HAP-1 (cell line): Measurements from ENCODE around the gene RAB31.

ENCODE experiments used
- DNase-seq, 2 experiments: peaks; one replicate each; pipeline ENCODE4 v3.0.0-alpha.2; 2016 to 2020; ENCODE audit warnings: low spot score in 2 of 2
- H3K27me3 ChIP-seq: fragments of 250-450 bp; sonication (Bioruptor Pico); 2 replicates; pipeline ENCODE4 v1.5.1; 2020; ENCODE audit warnings: low read depth, mild to moderate bottlenecking, moderate library complexity
- H3K36me3 ChIP-seq: fragments of 250-450 bp; sonication (Bioruptor Pico); replicated peaks from 2 replicates; pipeline ENCODE4 v1.5.1; 2020; ENCODE audit warnings: mild to moderate bottlenecking
- H3K4me1 ChIP-seq: fragments of 250-450 bp; sonication (Bioruptor Pico); 2 replicates; pipeline ENCODE4 v1.5.1; 2020; ENCODE audit warnings: mild to moderate bottlenecking
- H3K4me3 ChIP-seq: fragments of 250-450 bp; sonication (Bioruptor Pico); 2 replicates; pipeline ENCODE4 v1.5.1; 2020; ENCODE audit warnings: mild to moderate bottlenecking, moderate library complexity
- H3K9me3 ChIP-seq: fragments of 250-450 bp; sonication (Bioruptor Pico); 2 replicates; pipeline ENCODE4 v1.5.1; 2020; ENCODE audit warnings: mild to moderate bottlenecking, moderate library complexity
- in situ Hi-C: fragments of 300-500 bp; cut with MboI; formaldehyde crosslinking; loops from 3 replicates; pipeline ENCODE4 v1.14.3; 2020; ENCODE audit warnings: low sequenced_read_pairs, inconsistent platforms, mixed read lengths

Gene RAB31

GRCh38 chr18:9772847-9773677, 65.0 kb downstream of the RAB31 start:
- no peak overlapping the region for H3K4me3 ChIP-seq
- no peaks in the 10 kb centered on the region for H3K36me3 ChIP-seq
- DNase-seq, result no peak
- in situ Hi-C loops, result loop anchor here (10.0 kb wide), 1 partner anchor 62 kb away; no protein-coding TSS in a partner anchor
- H3K9me3 ChIP-seq, result no peaks in the 10 kb centered on the region
- no peaks in the 10 kb centered on the region for H3K27me3 ChIP-seq
- H3K4me1 ChIP-seq, result peaks cover 12% of the 10 kb centered on the region

GRCh38 chr18:9774150-9774549, 66.0 kb downstream of the RAB31 start:
- Histone ChIP-seq H3K4me3 (no peak overlapping the region), H3K36me3 (no peaks in the 10 kb centered on the region), H3K9me3 (no peaks in the 10 kb centered on the region), H3K4me1 (peaks cover 12% of the 10 kb centered on the region), H3K27me3 (no peaks in the 10 kb centered on the region)
- no peak for DNase-seq
- in situ Hi-C loops, result loop anchor here (10.0 kb wide), 1 partner anchor 61 kb away; no protein-coding TSS in a partner anchor

GRCh38 chr18:9775178-9775577, 67.1 kb downstream of the RAB31 start:
- Histone ChIP-seq H3K27me3 (no peaks in the 10 kb centered on the region), H3K9me3 (no peaks in the 10 kb centered on the region), H3K36me3 (no peaks in the 10 kb centered on the region), H3K4me3 (no peak overlapping the region), H3K4me1 (peaks cover 7% of the 10 kb centered on the region)
- in situ Hi-C loops, result loop anchor here (10.0 kb wide), 1 partner anchor 60 kb away; no protein-coding TSS in a partner anchor
- no peak for DNase-seq

GRCh38 chr18:9779630-9780029, 71.5 kb downstream of the RAB31 start:
- H3K4me1 ChIP-seq, result no peaks in the 10 kb centered on the region
- in situ Hi-C loops, result loop anchor here (10.0 kb wide), 1 partner anchor 55 kb away; no protein-coding TSS in a partner anchor
- no peak for DNase-seq

GRCh38 chr18:9782073-9782857, 74.2 kb downstream of the RAB31 start:
- no peak for DNase-seq
- H3K36me3 ChIP-seq, result no peaks in the 10 kb centered on the region
- no peaks in the 10 kb centered on the region for H3K4me1 ChIP-seq
- no peaks in the 10 kb centered on the region for H3K9me3 ChIP-seq
- in situ Hi-C loops, result no loop called here
- no peak overlapping the region for H3K4me3 ChIP-seq
- H3K27me3 ChIP-seq, result no peaks in the 10 kb centered on the region

More at GRCh38 chr18:9779630-9780029, 71.5 kb downstream of the RAB31 start:
- no peak overlapping the region for H3K4me3 ChIP-seq
- H3K36me3 ChIP-seq, result no peaks in the 10 kb centered on the region
- H3K27me3 ChIP-seq, result no peaks in the 10 kb centered on the region
- no peaks in the 10 kb centered on the region for H3K9me3 ChIP-seq

GRCh38 chr18:9786631-9787030, 78.5 kb downstream of the RAB31 start:
- Histone ChIP-seq H3K4me1 (peaks cover 10% of the 10 kb centered on the region), H3K4me3 (no peak overlapping the region), H3K36me3 (no peaks in the 10 kb centered on the region), H3K27me3 (no peaks in the 10 kb centered on the region), H3K9me3 (no peaks in the 10 kb centered on the region)
- in situ Hi-C loops, result no loop called here
- no peak for DNase-seq

GRCh38 chr18:9787036-9787435, 78.9 kb downstream of the RAB31 start:
- Histone ChIP-seq H3K36me3 (no peaks in the 10 kb centered on the region), H3K27me3 (no peaks in the 10 kb centered on the region), H3K4me1 (peaks cover 10% of the 10 kb centered on the region), H3K4me3 (no peak overlapping the region), H3K9me3 (no peaks in the 10 kb centered on the region)
- in situ Hi-C loops, result no loop called here
- DNase-seq, result no peak

- no peak for DNase-seq
Measured at GRCh38 chr18:9787712-9788111, 79.6 kb downstream of the RAB31 start.

GRCh38 chr18:9788140-9788539, 80.0 kb downstream of the RAB31 start:
- Histone ChIP-seq H3K4me3 (no peak overlapping the region), H3K9me3 (no peaks in the 10 kb centered on the region), H3K27me3 (no peaks in the 10 kb centered on the region), H3K4me1 (peaks cover 10% of the 10 kb centered on the region), H3K36me3 (no peaks in the 10 kb centered on the region)
- in situ Hi-C loops, result no loop called here
- no peak for DNase-seq

More at GRCh38 chr18:9787712-9788111, 79.6 kb downstream of the RAB31 start:
- Histone ChIP-seq H3K27me3 (no peaks in the 10 kb centered on the region), H3K4me1 (peaks cover 10% of the 10 kb centered on the region), H3K36me3 (no peaks in the 10 kb centered on the region), H3K9me3 (no peaks in the 10 kb centered on the region), H3K4me3 (no peak overlapping the region)
- in situ Hi-C loops, result no loop called here

GRCh38 chr18:9788860-9789259, 80.8 kb downstream of the RAB31 start:
- H3K27me3 ChIP-seq, result no peaks in the 10 kb centered on the region
- no peak for DNase-seq
- no peaks in the 10 kb centered on the region for H3K9me3 ChIP-seq
- H3K4me1 ChIP-seq, result peaks cover 10% of the 10 kb centered on the region
- H3K36me3 ChIP-seq, result no peaks in the 10 kb centered on the region
- H3K4me3 ChIP-seq, result no peak overlapping the region
- in situ Hi-C loops, result no loop called here

GRCh38 chr18:9790261-9790660, 82.2 kb downstream of the RAB31 start:
- H3K27me3 ChIP-seq, result no peaks in the 10 kb centered on the region
- H3K4me3 ChIP-seq, result no peak overlapping the region
- no peak for DNase-seq
- H3K9me3 ChIP-seq, result no peaks in the 10 kb centered on the region
- H3K4me1 ChIP-seq, result peaks cover 10% of the 10 kb centered on the region
- no peaks in the 10 kb centered on the region for H3K36me3 ChIP-seq
- in situ Hi-C loops, result no loop called here

- H3K9me3 ChIP-seq, result no peaks in the 10 kb centered on the region
- no peaks in the 10 kb centered on the region for H3K27me3 ChIP-seq
- no peak for DNase-seq
- 0 out of 2 replicates have a peak, but pooled peaks cover 3% of the 10 kb centered on the region for H3K36me3 ChIP-seq
- peaks cover 15% of the 10 kb centered on the region for H3K4me1 ChIP-seq
- no peak overlapping the region for H3K4me3 ChIP-seq
- in situ Hi-C loops, result no loop called here
Measured at GRCh38 chr18:9791991-9792390, 83.9 kb downstream of the RAB31 start.

- DNase-seq, result peak in 1 of 2 experiments; percentile 63
- Histone ChIP-seq H3K36me3 (0 out of 2 replicates have a peak, but pooled peaks cover 3% of the 10 kb centered on the region), H3K4me3 (no peak overlapping the region), H3K4me1 (peaks cover 23% of the 10 kb centered on the region), H3K27me3 (no peaks in the 10 kb centered on the region), H3K9me3 (no peaks in the 10 kb centered on the region)
- in situ Hi-C loops, result no loop called here
Measured at GRCh38 chr18:9792565-9793245, 84.6 kb downstream of the RAB31 start.
